ENCODE data around the gene PBX4. TPM values are rescaled to one million over a fixed set of nuclear protein-coding genes. Genes with fewer than 3 reads are reported as not detected.

Gene PBX4
- total and polyA plus RNA-seq, 2 of the 8 experiments (the other 6 are each of a cell fraction or from before 2014, with no cell fraction given) = 3.4 to 3.8 TPM

- Histone ChIP-seq H3K79me1 (ENCODE audit: low read depth, low read length) (no peaks in the 10 kb centered on the region), H2BK120ac (replicated peaks; ENCODE audit: low read depth, low read length) (no peak overlapping the region), H4K20me1 (replicated peaks in 1 of 2; ENCODE audit: control insufficient read depth in 1 of 2, insufficient read depth in 2 of 2, low read length in 2 of 2) (peaks cover 3 to 25% of the 10 kb centered on the region in 2 experiments), H3K79me2 (ENCODE audit: control insufficient read depth in 1 of 2, insufficient read depth in 2 of 2, low read length in 2 of 2) (no peaks in the 10 kb centered on the region), H2AK5ac (ENCODE audit: low read depth, low read length) (no peak overlapping the region), H3K23ac (ENCODE audit: insufficient read length) (no peak overlapping the region), H2BK12ac (ENCODE audit: low read depth, low read length) (no peak overlapping the region), H3K27me3 (replicated peaks in 1 of 4; ENCODE audit: control insufficient read depth in 3 of 4, extremely low read depth in 1 of 4, insufficient read depth in 3 of 4, low read length in 3 of 4) (no peaks in the 10 kb centered on the region; a peak in 1 of 7 replicates), H4K91ac (replicated peaks; ENCODE audit: insufficient read length, low read length) (no peak overlapping the region), H3K4me3 (ENCODE audit: extremely low read depth in 1 of 4, insufficient read depth in 2 of 4, low read depth in 3 of 4, low read length in 4 of 4) (no peak overlapping the region), H3K4ac (replicated peaks; ENCODE audit: insufficient read length, low read depth, low read length) (no peak overlapping the region), H3K27ac (ENCODE audit: low read depth, low read length) (no peak overlapping the region), H3K14ac (ENCODE audit: insufficient read length) (no peak overlapping the region), H3K9me3 (ENCODE audit: insufficient read depth in 2 of 2, low read depth in 1 of 2, low read length in 1 of 2) (no peaks in the 10 kb centered on the region), H2BK5ac (ENCODE audit: low read depth, low read length) (no peak overlapping the region), H4K5ac (ENCODE audit: insufficient read length, low read depth, low read length) (no peak overlapping the region), H3K4me1 (replicated peaks in 1 of 4; ENCODE audit: control insufficient read depth in 3 of 4, insufficient read depth in 4 of 4, low read length in 3 of 4) (peaks cover 0 to 3% (median 3%) of the 10 kb centered on the region in 4 experiments; a peak in 3 of 7 replicates), H4K8ac (ENCODE audit: extremely low read depth, insufficient read depth, low read length) (no peak overlapping the region), H3K9ac (replicated peaks in 1 of 4; ENCODE audit: extremely low read depth in 1 of 4, low read depth in 3 of 4, low read length in 3 of 4) (no peak overlapping the region), H2AFZ (ENCODE audit: low read length) (no peak overlapping the region), H3K18ac (ENCODE audit: extremely low read depth, low read length) (no peak overlapping the region), H3K4me2 (ENCODE audit: insufficient read depth in 1 of 2, low read depth in 2 of 2, low read length in 2 of 2) (no peak overlapping the region), H3K23me2 (ENCODE audit: low read depth, low read length) (no peaks in the 10 kb centered on the region), H2BK15ac (ENCODE audit: low read length) (no peak overlapping the region), H3K36me3 (ENCODE audit: control insufficient read depth in 2 of 4, insufficient read depth in 4 of 4, low read length in 3 of 4) (peaks cover 0 to 23% (median 10%) of the 10 kb centered on the region in 4 experiments; a peak in 6 of 8 replicates), H3K56ac (replicated peaks; ENCODE audit: insufficient read length, low read depth, low read length) (no peak overlapping the region), H2BK20ac (ENCODE audit: low read length) (no peak overlapping the region)
- FAIRE-seq (no peak), DNase-seq (ENCODE audit: low read depth in 1 of 2, low spot score in 2 of 2) (no peak)
- WGBS, 2 experiments (ENCODE audit: extremely low coverage in 1 of 2, insufficient coverage in 1 of 2, insufficient read length in 1 of 2, insufficient replicate concordance in 2 of 2, low coverage in 1 of 2, low lambda C conversion rate in 2 of 2, missing lambda C conversion rate in 1 of 2) = 92% methylated on average over 4 of the region's 4 CpGs; no CpG with 5 or more reads in 1 of the 2 experiments
- peak; percentile 35; the same call in 1 of the 2 replicates for TF ChIP-seq POLR2AphosphoS5 (IDR thresholded peaks at IDR 0.05; ENCODE audit: low read depth, low read length)
- no peak for TF ChIP-seq GTF2F1 (IDR thresholded peaks at IDR 0.05; ENCODE audit: borderline replicate concordance, low read depth, low read length)
- no peak for TF ChIP-seq CBX5 (IDR thresholded peaks at IDR 0.05; ENCODE audit: low read depth, low read length)
- ChIA-PET CTCF (ENCODE audit: partially characterized antibody) (interaction anchor here (0.5 to 6.7 kb wide), 15 partner anchors 9 to 1992 kb away, joined by 3 to 181 read pairs (median 5); partner anchors contain the start of genes GMIP and TSSK6), POLR2A (ENCODE audit: partially characterized antibody) (interaction anchor here (0.6 to 3.5 kb wide), 9 partner anchors 10 to 452 kb away, joined by 3 to 34 read pairs (median 4); partner anchors contain the start of genes GATAD2A, GMIP, LPAR2 and NDUFA13)
These were observed 87.6 kb downstream of the PBX4 start for GRCh38 chr19:19530889-19531288.
